Skeletal muscle tissue (tissue), 4 donors: ENCODE data around the gene FIGLA. TPM values are rescaled to one million over a fixed set of nuclear protein-coding genes. Genes with fewer than 3 reads are reported as not detected.

Experiments used
- H3K27ac ChIP-seq: one replicate; pipeline ENCODE4 v1.7.0; 2013; ENCODE audit warnings: mild to moderate bottlenecking, low read depth, low read length, inconsistent platforms
- H3K27me3 ChIP-seq, 3 donors: one replicate each; pipeline ENCODE4 v1.7.0; 2013; ENCODE audit warnings: low read length in 3 of 3; ENCODE audit not compliant: control insufficient read depth in 3 of 3, insufficient read depth in 3 of 3
- H3K36me3 ChIP-seq, 3 donors: one replicate each; pipeline ENCODE4 v1.7.0; 2013; ENCODE audit warnings: low read length in 3 of 3; ENCODE audit not compliant: control insufficient read depth in 3 of 3, insufficient read depth in 3 of 3
- H3K4me1 ChIP-seq, 3 donors: one replicate each; pipeline ENCODE4 v1.7.0; 2013; ENCODE audit warnings: low read length in 3 of 3, mild to moderate bottlenecking in 3 of 3; ENCODE audit not compliant: control insufficient read depth in 3 of 3, insufficient read depth in 3 of 3
- H3K4me3 ChIP-seq, 3 donors: one replicate each; pipeline ENCODE4 v1.7.0; 2013; ENCODE audit warnings: low read length in 3 of 3
- H3K9ac ChIP-seq, 3 donors: one replicate each; pipeline ENCODE4 v1.7.0; 2013; ENCODE audit warnings: low read length in 3 of 3, mild to moderate bottlenecking in 3 of 3, moderate library complexity in 2 of 3, low read depth in 1 of 3
- H3K9me3 ChIP-seq, 3 donors: one replicate each; pipeline ENCODE4 v1.7.0; 2013; ENCODE audit warnings: low read length in 3 of 3; ENCODE audit not compliant: control insufficient read depth in 3 of 3
- total RNA-seq: library from RNA; depleted of rRNA; stranded (reverse); fragments of >200 nt; gene quantifications from one replicate; pipeline ENCODE4 v1.2.3, GENCODE V29; 2014
- donor health status: Osteomylitis.

The FIGLA gene, protein sequence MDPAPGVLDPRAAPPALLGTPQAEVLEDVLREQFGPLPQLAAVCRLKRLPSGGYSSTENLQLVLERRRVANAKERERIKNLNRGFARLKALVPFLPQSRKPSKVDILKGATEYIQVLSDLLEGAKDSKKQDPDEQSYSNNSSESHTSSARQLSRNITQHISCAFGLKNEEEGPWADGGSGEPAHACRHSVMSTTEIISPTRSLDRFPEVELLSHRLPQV
- total RNA-seq = not detected

DNA sequence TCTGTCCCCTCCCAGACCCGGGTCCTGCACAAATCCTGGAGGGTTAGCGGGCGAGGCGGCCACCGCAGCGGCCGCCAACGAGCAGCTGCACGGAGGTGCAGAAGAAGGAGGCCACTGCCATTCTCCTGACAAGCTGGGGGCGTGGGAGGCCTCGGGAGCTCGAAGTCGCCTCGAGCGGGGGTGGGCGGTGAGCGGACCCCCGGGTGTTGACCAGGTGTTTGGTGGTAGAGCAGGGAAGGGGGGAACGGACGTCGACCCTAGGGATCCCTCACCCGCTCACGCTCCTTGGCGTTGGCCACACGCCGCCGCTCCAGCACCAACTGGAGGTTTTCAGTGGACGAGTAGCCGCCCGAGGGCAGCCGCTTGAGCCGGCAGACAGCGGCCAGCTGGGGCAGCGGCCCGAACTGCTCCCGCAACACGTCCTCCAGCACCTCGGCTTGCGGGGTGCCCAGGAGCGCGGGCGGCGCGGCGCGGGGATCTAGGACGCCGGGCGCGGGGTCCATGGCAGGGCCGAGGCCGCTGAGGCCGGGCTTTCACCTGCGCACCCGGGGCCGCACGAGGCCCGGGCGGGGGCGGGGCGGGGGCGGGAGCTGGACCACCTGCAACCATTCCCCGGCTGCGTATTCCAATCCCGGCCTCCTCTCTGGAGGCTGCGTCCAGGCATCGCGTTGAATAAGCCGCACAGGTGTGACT lies at the start of gene FIGLA:
Gene FIGLA (minus strand): TSS at position 508 of the 693 bp plus-strand sequence. CDS start 5 bp downstream, at position 503.
- Histone ChIP-seq H3K9me3 (no peaks in the 10 kb centered on the region), H3K36me3 (no peaks in the 10 kb centered on the region), H3K9ac (peak within 1 kb of the TSS in 1 of 3 donors; percentile 23), H3K27me3 (peaks cover 36 to 51% (median 49%) of the 10 kb centered on the region in 3 donors), H3K4me1 (peaks cover 0 to 11% (median 11%) of the 10 kb centered on the region in 3 donors), H3K27ac (no peak within 1 kb of the TSS), H3K4me3 (peak within 1 kb of the TSS in 2 of 3 donors; percentile 49 to 57)

DNA sequence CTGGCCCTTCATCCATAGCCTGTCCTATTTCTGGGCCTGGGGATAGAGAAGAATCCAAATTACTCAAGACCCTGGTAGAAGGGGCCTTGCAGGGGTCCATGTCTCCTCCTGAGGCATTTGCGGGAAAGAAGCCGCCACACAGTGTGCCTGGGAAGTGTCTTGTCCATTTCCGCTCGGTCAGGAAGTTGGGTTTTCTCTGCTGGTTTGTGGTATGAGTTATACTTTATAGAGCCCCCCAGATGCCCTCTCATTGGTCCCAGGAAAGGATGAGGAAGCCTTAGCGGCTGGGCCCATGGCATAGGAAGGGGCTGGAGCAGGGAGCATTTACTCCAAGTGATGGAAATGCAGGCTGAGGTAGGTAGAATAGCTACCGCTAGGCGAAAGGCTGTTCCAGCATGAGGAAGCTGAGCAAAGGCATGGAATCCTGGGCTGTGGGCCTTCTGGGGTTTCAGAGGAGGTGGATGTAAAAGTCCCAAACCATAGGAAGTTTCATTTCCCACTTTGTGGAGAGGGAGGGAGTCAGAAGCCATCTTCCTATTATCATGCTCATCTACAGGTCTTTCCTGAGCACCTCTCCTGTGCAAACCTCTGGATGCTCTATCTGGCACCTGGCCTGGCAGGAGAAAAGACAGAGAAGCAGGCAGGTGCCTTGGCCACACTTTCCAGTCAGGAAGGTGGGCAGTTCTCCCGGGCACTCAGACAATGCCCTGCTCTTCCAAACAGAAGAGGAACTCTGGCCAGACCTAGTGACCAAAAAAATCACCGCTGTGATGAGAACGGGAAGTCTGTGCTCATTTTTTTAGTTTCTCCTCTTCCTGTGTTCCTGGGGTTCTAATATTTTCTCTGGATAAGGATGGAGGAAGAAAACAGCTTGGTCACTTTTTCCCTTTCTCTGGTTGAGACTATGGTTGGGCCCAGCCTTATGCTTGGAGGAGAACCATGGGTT lies 47.8 kb upstream of the FIGLA start:
- Histone ChIP-seq H3K4me1 (no peaks in the 10 kb centered on the region), H3K4me3 (no peak overlapping the region)

DNA sequence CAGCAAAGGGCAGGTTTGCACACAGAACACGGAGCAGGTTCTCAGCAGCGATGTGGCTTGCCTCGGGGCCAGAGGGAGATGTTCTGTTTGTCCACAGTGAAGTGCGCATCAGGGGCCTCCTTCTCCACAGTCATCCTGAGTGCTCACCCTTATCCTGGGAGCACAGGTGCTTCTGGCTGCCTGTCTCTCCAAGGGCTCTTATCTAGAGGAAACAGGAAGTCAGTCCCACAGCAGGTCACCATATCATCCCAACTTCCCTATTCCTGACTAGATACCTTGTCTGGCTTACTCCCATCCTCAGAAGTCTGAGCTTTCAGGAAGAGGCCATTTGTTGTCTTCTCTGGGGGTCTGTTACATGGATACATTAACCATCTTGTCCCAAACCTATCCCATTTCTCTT lies 45.2 kb upstream of the FIGLA start, which contains the start of gene CD207:
Gene CD207 (minus strand): TSS at position 174 of the 400 bp plus-strand sequence. CDS start 40 bp downstream, at position 134.
- H3K27ac ChIP-seq = no peak within 1 kb of the TSS
- peaks cover 0 to 2% (median 0%) of the 10 kb centered on the region in 3 donors for H3K9me3 ChIP-seq
- no peaks in the 10 kb centered on the region for H3K4me1 ChIP-seq
- peaks cover 0 to 10% (median 5%) of the 10 kb centered on the region in 3 donors for H3K27me3 ChIP-seq
- no peak within 1 kb of the TSS for H3K9ac ChIP-seq
- no peaks in the 10 kb centered on the region for H3K36me3 ChIP-seq
- no peak within 1 kb of the TSS for H3K4me3 ChIP-seq

More for the DNA sequence above, 47.8 kb upstream of the FIGLA start:
- peaks cover 3 to 13% (median 12%) of the 10 kb centered on the region in 3 donors for H3K27me3 ChIP-seq
- H3K36me3 ChIP-seq = no peaks in the 10 kb centered on the region
- H3K9me3 ChIP-seq = peaks cover 0 to 2% (median 0%) of the 10 kb centered on the region in 3 donors
- no peak overlapping the region for H3K27ac ChIP-seq
- no peak overlapping the region for H3K9ac ChIP-seq

DNA sequence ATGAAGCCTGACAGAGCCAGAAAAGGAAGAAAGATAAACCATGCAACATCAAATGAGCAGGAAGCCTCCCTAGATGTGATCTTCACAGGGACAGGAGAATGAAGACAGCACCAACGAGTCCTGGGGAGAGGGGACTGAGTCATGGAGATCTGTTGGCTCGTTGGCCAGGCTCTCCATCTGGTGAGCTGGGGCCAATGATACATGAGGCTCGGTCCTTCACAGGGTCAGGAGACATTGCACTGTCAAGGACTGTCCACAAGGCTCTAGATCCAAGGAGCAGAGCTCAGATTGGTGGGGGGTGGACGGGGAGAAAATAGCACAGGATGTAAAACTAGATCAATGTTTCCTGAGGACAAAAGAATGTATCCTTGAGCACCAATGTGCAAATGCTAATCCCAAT lies 44.4 kb upstream of the FIGLA start:
- Histone ChIP-seq H3K36me3 (no peaks in the 10 kb centered on the region), H3K4me3 (no peak overlapping the region), H3K9ac (no peak overlapping the region), H3K4me1 (no peaks in the 10 kb centered on the region), H3K27ac (no peak overlapping the region), H3K27me3 (peaks cover 0 to 10% (median 5%) of the 10 kb centered on the region in 3 donors), H3K9me3 (peaks cover 0 to 2% (median 0%) of the 10 kb centered on the region in 3 donors)

DNA sequence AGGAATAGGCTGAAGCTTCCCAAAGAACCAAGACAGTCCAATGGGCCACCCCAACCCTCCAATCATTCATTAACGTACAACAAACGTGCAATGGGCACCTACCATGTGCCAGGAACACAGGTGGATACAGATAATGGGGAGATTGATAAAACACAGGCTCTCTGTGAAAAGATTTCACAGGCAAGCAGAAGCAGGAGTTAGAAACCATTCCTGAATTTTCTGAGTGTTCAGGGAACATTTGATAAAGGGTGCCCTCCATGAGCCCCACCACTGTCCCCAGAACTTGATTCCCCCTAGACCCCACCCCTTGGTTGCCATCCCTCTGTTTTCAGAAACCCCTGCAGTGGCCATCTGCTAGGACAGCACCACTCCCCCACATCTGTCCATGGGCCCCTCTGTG lies 43.7 kb upstream of the FIGLA start:
- H3K36me3 ChIP-seq = no peaks in the 10 kb centered on the region
- peaks cover 0 to 2% (median 0%) of the 10 kb centered on the region in 3 donors for H3K9me3 ChIP-seq
- H3K4me1 ChIP-seq = peaks cover 3 to 7% (median 3%) of the 10 kb centered on the region in 3 donors
- H3K4me3 ChIP-seq = no peak overlapping the region
- no peak overlapping the region for H3K9ac ChIP-seq
- peaks cover 0 to 10% (median 5%) of the 10 kb centered on the region in 3 donors for H3K27me3 ChIP-seq
- H3K27ac ChIP-seq = no peak overlapping the region

DNA sequence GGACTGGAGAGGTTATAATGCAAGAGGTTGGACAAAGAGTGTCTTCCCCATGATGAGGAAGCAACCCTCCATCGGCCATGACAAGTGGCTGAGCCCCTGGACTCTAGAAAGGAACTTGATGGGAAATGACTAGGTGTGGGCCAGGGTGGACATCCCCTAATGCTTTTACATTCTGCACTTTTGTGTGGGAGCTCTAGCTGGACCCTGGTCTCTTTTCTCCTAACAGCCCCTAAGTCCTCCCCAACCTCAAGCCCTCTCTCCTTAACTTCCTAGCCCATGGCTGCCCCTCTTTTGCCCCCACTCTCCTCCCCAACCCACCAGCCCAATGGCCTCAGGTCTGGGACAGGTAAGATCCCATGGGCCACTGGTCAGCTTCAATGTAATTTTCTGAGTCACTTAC lies 42.8 kb upstream of the FIGLA start:
- Histone ChIP-seq H3K9me3 (peaks cover 0 to 2% (median 0%) of the 10 kb centered on the region in 3 donors), H3K36me3 (no peaks in the 10 kb centered on the region), H3K27ac (no peak overlapping the region), H3K27me3 (peaks cover 0 to 10% (median 5%) of the 10 kb centered on the region in 3 donors), H3K9ac (no peak overlapping the region), H3K4me1 (peaks cover 3 to 11% (median 4%) of the 10 kb centered on the region in 3 donors), H3K4me3 (no peak overlapping the region)

DNA sequence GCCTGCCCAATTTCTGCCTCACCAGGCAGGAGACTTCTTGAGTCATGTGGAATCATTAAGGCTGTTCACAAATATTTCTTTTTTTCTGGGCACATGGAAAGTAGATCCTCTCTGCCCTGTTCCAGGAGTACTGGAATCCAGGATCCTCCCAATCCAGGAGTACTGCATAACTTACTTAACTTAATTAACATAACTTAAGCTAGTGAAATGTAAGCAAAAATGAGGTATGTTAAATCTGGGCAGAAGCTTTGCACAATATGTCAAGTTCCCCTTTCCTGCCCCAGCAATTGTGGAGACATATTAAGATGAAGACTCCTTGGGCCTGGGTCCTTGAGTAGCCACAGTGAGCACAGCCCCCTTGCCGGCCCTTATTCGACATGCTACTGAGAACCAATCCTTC lies 41.9 kb upstream of the FIGLA start:
- no peak overlapping the region for H3K9ac ChIP-seq
- H3K4me3 ChIP-seq = no peak overlapping the region
- no peak overlapping the region for H3K27ac ChIP-seq
- H3K27me3 ChIP-seq = peaks cover 0 to 10% (median 5%) of the 10 kb centered on the region in 3 donors
- H3K36me3 ChIP-seq = no peaks in the 10 kb centered on the region
- peaks cover 0 to 2% (median 0%) of the 10 kb centered on the region in 3 donors for H3K9me3 ChIP-seq
- peaks cover 3 to 14% (median 6%) of the 10 kb centered on the region in 3 donors for H3K4me1 ChIP-seq

DNA sequence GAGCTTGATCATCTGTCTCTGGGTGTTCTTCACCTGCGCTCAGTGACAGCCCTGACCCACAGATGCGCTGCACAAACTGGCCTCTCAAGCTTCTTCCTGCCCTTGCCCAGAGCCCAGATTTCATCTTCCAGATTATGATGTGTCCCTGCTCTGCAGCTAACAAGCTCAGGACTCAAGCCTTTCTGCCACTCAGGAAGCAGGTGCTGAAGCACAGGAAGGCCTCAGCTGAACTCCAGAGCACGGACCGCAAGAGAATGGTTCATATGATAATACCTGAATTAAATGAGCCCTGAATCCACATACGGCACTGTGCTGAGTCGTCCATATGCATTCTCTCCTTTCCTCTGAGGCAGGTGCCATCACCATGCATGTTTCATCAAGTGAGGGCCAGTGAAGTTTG lies 41.4 kb upstream of the FIGLA start:
- Histone ChIP-seq H3K9me3 (peaks cover 0 to 2% (median 0%) of the 10 kb centered on the region in 3 donors), H3K9ac (no peak overlapping the region), H3K4me3 (no peak overlapping the region), H3K36me3 (no peaks in the 10 kb centered on the region), H3K27me3 (peaks cover 0 to 10% (median 5%) of the 10 kb centered on the region in 3 donors), H3K4me1 (peaks cover 3 to 14% (median 6%) of the 10 kb centered on the region in 3 donors), H3K27ac (no peak overlapping the region)

DNA sequence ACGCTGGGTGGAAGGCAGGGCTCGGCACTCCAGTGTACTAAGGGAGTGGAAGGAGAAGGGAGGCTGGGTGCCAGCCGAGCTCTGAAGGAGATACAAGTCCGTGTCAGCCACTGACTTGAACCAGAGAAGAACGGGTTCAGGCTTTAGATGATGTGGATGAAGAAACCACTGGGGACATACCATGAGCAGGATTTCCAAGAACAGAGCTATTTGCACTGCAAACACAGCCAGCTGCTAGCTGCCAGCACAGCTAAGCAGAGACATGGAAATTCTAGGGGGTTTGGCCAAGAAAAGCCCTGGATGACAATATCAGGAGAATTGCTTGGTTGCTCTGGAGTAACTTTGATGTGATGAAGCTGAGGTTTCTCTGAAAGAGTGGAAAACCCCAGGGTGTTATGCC lies 39.9 kb upstream of the FIGLA start:
- H3K27me3 ChIP-seq = peaks cover 0 to 7% (median 3%) of the 10 kb centered on the region in 3 donors
- no peak overlapping the region for H3K4me3 ChIP-seq
- peaks cover 0 to 2% (median 0%) of the 10 kb centered on the region in 3 donors for H3K9me3 ChIP-seq
- no peak overlapping the region for H3K9ac ChIP-seq
- H3K36me3 ChIP-seq = no peaks in the 10 kb centered on the region
- H3K27ac ChIP-seq = no peak overlapping the region
- H3K4me1 ChIP-seq = peaks cover 3 to 14% (median 6%) of the 10 kb centered on the region in 3 donors
